Liver (tissue), 9 donors: Measurements from ENCODE around the gene PARD3B. TPM values are rescaled to one million over a fixed set of nuclear protein-coding genes. Genes with fewer than 3 reads are reported as not detected.

ENCODE experiments used
- DNase-seq: peaks from one replicate; pipeline ENCODE4 v3.0.0-alpha.2; 2017; ENCODE audit warnings: low spot score
- H3K27ac ChIP-seq, 2 donors: one replicate each; pipeline ENCODE4 v1.7.0; 2013; ENCODE audit warnings: inconsistent platforms in 2 of 2, low read length in 2 of 2, control low read depth in 1 of 2, low read depth in 1 of 2, mild to moderate bottlenecking in 1 of 2
- H3K27me3 ChIP-seq, 4 donors: one replicate each; pipeline versions ENCODE4 v1.6.1 to v1.7.0; 2013; ENCODE audit warnings: low read length in 3 of 4, inconsistent platforms in 1 of 4, mild to moderate bottlenecking in 1 of 4, moderate library complexity in 1 of 4; ENCODE audit not compliant: control insufficient read depth in 4 of 4, insufficient read depth in 4 of 4
- H3K36me3 ChIP-seq, 4 donors: one replicate each; pipeline versions ENCODE4 v1.6.1 to v1.7.0; 2013; ENCODE audit warnings: low read length in 3 of 4, mild to moderate bottlenecking in 3 of 4, low read depth in 1 of 4, moderate library complexity in 1 of 4; ENCODE audit not compliant: control insufficient read depth in 4 of 4, insufficient read depth in 3 of 4
- H3K4me1 ChIP-seq, 4 donors: one replicate each; pipeline versions ENCODE4 v1.6.1 to v1.7.0; 2013; ENCODE audit warnings: low read length in 3 of 4, mild to moderate bottlenecking in 3 of 4, moderate library complexity in 1 of 4; ENCODE audit not compliant: control insufficient read depth in 4 of 4, insufficient read depth in 4 of 4
- H3K4me3 ChIP-seq, 3 donors: one replicate each; pipeline versions ENCODE4 v1.6.1 to v1.7.0; 2013; ENCODE audit warnings: low read length in 3 of 3, control low read depth in 1 of 3, low read depth in 1 of 3, mild to moderate bottlenecking in 1 of 3
- H3K9ac ChIP-seq, 2 donors: one replicate each; pipeline ENCODE4 v1.7.0; 2013; ENCODE audit warnings: low read length in 2 of 2, mild to moderate bottlenecking in 2 of 2, moderate library complexity in 2 of 2, control low read depth in 1 of 2, low read depth in 1 of 2
- H3K9me3 ChIP-seq, 4 donors: one replicate each; pipeline versions ENCODE4 v1.6.1 to v1.7.0; 2013; ENCODE audit warnings: low read length in 3 of 4; ENCODE audit not compliant: control insufficient read depth in 4 of 4
- ATF3 ChIP-seq: IDR thresholded peaks from 2 replicates; pipeline ENCODE4 v1.6.1; 2016; ENCODE audit warnings: antibody characterized with exemption
- EGR1 ChIP-seq, 2 donors: IDR thresholded peaks; 2 replicates each; pipeline ENCODE4 v1.6.1; 2016 to 2018; ENCODE audit warnings: antibody characterized with exemption in 2 of 2, low read depth in 2 of 2
- FOXA2 ChIP-seq: IDR thresholded peaks from 2 replicates; pipeline ENCODE4 v1.6.1; 2016; ENCODE audit warnings: antibody characterized with exemption
- GABPA ChIP-seq, 2 donors: IDR thresholded peaks in 1 of 2; conservative IDR thresholded peaks in 1 of 2; 2 replicates each; pipeline ENCODE4 v1.6.1; 2016; ENCODE audit warnings: antibody characterized with exemption in 2 of 2, mild to moderate bottlenecking in 1 of 2, moderate library complexity in 1 of 2
- JUND ChIP-seq, 2 donors: IDR thresholded peaks; 2 replicates each; pipeline ENCODE4 v1.6.1; 2016; ENCODE audit warnings: antibody characterized with exemption in 2 of 2
- NR2F2 ChIP-seq: IDR thresholded peaks from 2 replicates; pipeline ENCODE4 v1.6.1; 2016; ENCODE audit warnings: antibody characterized with exemption
- REST ChIP-seq: IDR thresholded peaks from 2 replicates; pipeline ENCODE4 v1.6.1; 2016; ENCODE audit warnings: antibody characterized with exemption, mild to moderate bottlenecking
- SP1 ChIP-seq: IDR thresholded peaks from 2 replicates; pipeline ENCODE4 v1.6.1; 2018; ENCODE audit warnings: antibody characterized with exemption, mild to moderate bottlenecking
- WGBS: extraction: QIAGEN DNeasy Blood & Tissue Kit; methylation state at CpG from one replicate; pipeline ENCODE4 v1.1.7; 2013; 5-methylcytosine and 5-hydroxymethylcytosine counted together
- polyA plus RNA-seq, 2 donors: library from polyadenylated mRNA; stranded (reverse) in 1 of 2; unstranded in 1 of 2; fragments of 200-250 nt in 1 of 2; fragments of >200 nt in 1 of 2; fragmentation: Nextera tagmentation in 1 of 2; extraction: Ambion mirVana in 1 of 2; gene quantifications; one replicate each; pipeline versions ENCODE4 v1.2.1 to v1.2.3, GENCODE V29; 2013 to 2015
- total RNA-seq, 2 donors: library from RNA; depleted of rRNA; stranded (reverse); fragments of >200 nt; gene quantifications; one replicate each; pipeline ENCODE4 v1.2.3, GENCODE V29; 2014
- donor health status: healthy.
- donor health status: healthy.
- donor health status: healthy.
- donor health status: healthy.
- donor health status: healthy.

PARD3B gene
- total and polyA plus RNA-seq, 4 donors = 1.1 to 10.3 (median 3.7) TPM

GRCh38 chr2:205139822-205140463 is 594.7 kb downstream of the PARD3B start:
- no peaks in the 10 kb centered on the region for H3K36me3 ChIP-seq
- 69% methylated on average over 8 of the region's 8 CpGs for WGBS
- no peak overlapping the region for H3K27ac ChIP-seq
- H3K27me3 ChIP-seq = no peaks in the 10 kb centered on the region
- no peak overlapping the region for H3K9ac ChIP-seq
- TF ChIP-seq REST (no peak), GABPA (IDR thresholded peaks at IDR 0.05 in 1 of 2, conservative IDR thresholded peaks at IDR 0.05 in 1 of 2) (no peak), NR2F2 (peak; percentile 90)
- H3K4me3 ChIP-seq = no peak overlapping the region
- DNase-seq = no peak
- no peaks in the 10 kb centered on the region for H3K4me1 ChIP-seq
- H3K9me3 ChIP-seq = peaks cover 0 to 4% (median 0%) of the 10 kb centered on the region in 4 donors

GRCh38 chr2:205141381-205141780 is 596.1 kb downstream of the PARD3B start:
- DNase-seq = no peak

More at GRCh38 chr2:205141381-205141780, 596.1 kb downstream of the PARD3B start:
- H3K27me3 ChIP-seq = no peaks in the 10 kb centered on the region
- TF ChIP-seq EGR1 (IDR thresholded peaks at IDR 0.05; ENCODE audit: low read depth in 2 of 2) (no peak), FOXA2 (no peak), REST (no peak), SP1 (no peak), JUND (IDR thresholded peaks at IDR 0.05) (no peak), ATF3 (no peak)
- H3K4me3 ChIP-seq = no peak overlapping the region
- peaks cover 0 to 4% (median 0%) of the 10 kb centered on the region in 4 donors for H3K9me3 ChIP-seq
- H3K9ac ChIP-seq = no peak overlapping the region
- no peaks in the 10 kb centered on the region for H3K4me1 ChIP-seq
- H3K27ac ChIP-seq = no peak overlapping the region
- H3K36me3 ChIP-seq = no peaks in the 10 kb centered on the region
- WGBS = 95% methylated on average over 1 of the region's 1 CpG
